Thoracic aorta (tissue), 2 donors: Measurements from ENCODE around the gene SPOCK2. TPM values are rescaled to one million over a fixed set of nuclear protein-coding genes. Genes with fewer than 3 reads are reported as not detected.

Experiments
- ATAC-seq: fragments of 150-250 bp; one replicate; pipeline ENCODE4 v1.8.0; 2017; ENCODE audit warnings: low read depth; ENCODE audit not compliant: insufficient number of reproducible peaks, low FRiP score
- DNase-seq: peaks from one replicate; pipeline ENCODE4 v3.0.0-alpha.2; 2020; ENCODE audit warnings: low spot score
- H3K27ac ChIP-seq, 2 donors: fragments of 200-600 bp; sonication (generic); 1 replicate in 1 of 2; 2 replicates in 1 of 2; pipeline ENCODE4 v1.5.1; 2016; ENCODE audit warnings: mild to moderate bottlenecking in 2 of 2, moderate library complexity in 2 of 2
- H3K27me3 ChIP-seq: fragments of 200-600 bp; sonication (generic); replicated peaks from 2 replicates; pipeline ENCODE4 v1.6.0; 2016; ENCODE audit warnings: mild to moderate bottlenecking; ENCODE audit not compliant: insufficient read depth
- H3K36me3 ChIP-seq: fragments of 200-600 bp; sonication (generic); one replicate; pipeline ENCODE4 v1.5.1; 2016
- H3K4me1 ChIP-seq, 2 donors: fragments of 200-600 bp; sonication (generic); 1 replicate in 1 of 2; 2 replicates in 1 of 2; pipeline versions ENCODE4 v1.5.1 to v1.6.0; 2016; ENCODE audit warnings: low read depth in 2 of 2, mild to moderate bottlenecking in 1 of 2; ENCODE audit not compliant: control insufficient read depth in 1 of 2
- H3K4me3 ChIP-seq: fragments of 200-600 bp; sonication (generic); 2 replicates; pipeline ENCODE4 v1.5.1; 2016; ENCODE audit warnings: mild to moderate bottlenecking
- H3K9me3 ChIP-seq: fragments of 200-600 bp; sonication (generic); 2 replicates; pipeline ENCODE4 v1.5.1; 2016
- CTCF ChIP-seq: fragments of 200-600 bp; sonication (generic); IDR thresholded peaks from one replicate; pipeline ENCODE4 v1.5.1; 2019; ENCODE audit warnings: antibody characterized with exemption
- total RNA-seq, 2 donors: library from RNA; depleted of rRNA; stranded (reverse); fragments of >200 nt; gene quantifications; one replicate each; pipeline versions ENCODE4 v1.1.0 to v1.2.3, GENCODE V29; 2016

Gene SPOCK2
- total RNA-seq, 2 donors from 2014 or later: 3.5 to 13.8 TPM

GRCh38 chr10:72132854-72133253 is 44.5 kb upstream of the SPOCK2 start:
- Histone ChIP-seq H3K36me3 (peaks cover 3% of the 10 kb centered on the region), H3K27ac (no peak overlapping the region), H3K27me3 (no peaks in the 10 kb centered on the region), H3K4me1 (peaks cover 0 to 4% of the 10 kb centered on the region in 2 donors), H3K4me3 (no peak overlapping the region), H3K9me3 (no peaks in the 10 kb centered on the region)
- no peak for TF ChIP-seq CTCF
- DNase-seq: no peak
- no peak for ATAC-seq

DNA sequence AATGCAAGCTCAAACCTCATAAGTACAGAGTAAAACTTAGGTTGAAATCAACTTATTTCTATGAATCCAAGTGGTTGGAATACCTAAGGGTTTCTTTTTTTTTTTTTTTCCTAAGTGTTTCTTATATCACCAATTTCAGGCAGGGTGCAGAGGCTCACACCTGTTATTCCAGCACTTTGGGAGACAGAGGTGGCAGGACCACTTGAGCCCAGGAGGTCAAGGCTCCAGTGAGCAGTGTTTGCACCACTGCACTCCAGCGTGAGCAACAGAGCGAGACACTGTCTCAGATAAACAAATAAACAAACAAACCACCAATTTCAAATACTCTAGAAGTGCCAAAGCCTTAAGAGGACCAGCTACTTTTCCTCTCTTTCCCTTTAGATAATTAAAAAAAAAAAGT is 39.2 kb upstream of the SPOCK2 start:
- Histone ChIP-seq H3K4me3 (no peak overlapping the region), H3K27me3 (no peaks in the 10 kb centered on the region), H3K27ac (no peak overlapping the region), H3K4me1 (peaks cover 10 to 16% of the 10 kb centered on the region in 2 donors), H3K9me3 (no peaks in the 10 kb centered on the region), H3K36me3 (peaks cover 3% of the 10 kb centered on the region)
- ATAC-seq (no peak), DNase-seq (no peak)
- no peak for TF ChIP-seq CTCF

DNA sequence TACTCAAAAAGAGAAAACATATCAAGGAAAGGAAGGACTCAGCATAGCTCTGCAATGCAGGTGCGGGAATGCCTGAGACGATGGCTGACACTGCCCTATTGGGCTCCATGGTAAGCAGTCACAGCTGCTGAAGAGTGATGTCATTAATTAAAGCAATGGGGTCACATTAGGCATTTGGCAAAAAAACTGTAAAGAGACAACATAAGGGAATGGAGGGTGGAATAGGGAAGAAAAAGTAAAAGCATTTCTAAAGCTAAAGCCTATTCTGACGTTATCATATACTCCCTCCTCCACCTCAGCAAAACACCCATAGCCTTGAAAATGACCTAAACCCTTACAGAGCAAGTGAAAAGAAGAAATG is 38.5 kb upstream of the SPOCK2 start:
- Histone ChIP-seq H3K27ac (no peak overlapping the region), H3K4me1 (peaks cover 10 to 16% of the 10 kb centered on the region in 2 donors), H3K27me3 (no peaks in the 10 kb centered on the region), H3K36me3 (no peaks in the 10 kb centered on the region), H3K9me3 (no peaks in the 10 kb centered on the region), H3K4me3 (no peak overlapping the region)
- TF ChIP-seq CTCF: no peak
- no peak for ATAC-seq
- DNase-seq: no peak

DNA sequence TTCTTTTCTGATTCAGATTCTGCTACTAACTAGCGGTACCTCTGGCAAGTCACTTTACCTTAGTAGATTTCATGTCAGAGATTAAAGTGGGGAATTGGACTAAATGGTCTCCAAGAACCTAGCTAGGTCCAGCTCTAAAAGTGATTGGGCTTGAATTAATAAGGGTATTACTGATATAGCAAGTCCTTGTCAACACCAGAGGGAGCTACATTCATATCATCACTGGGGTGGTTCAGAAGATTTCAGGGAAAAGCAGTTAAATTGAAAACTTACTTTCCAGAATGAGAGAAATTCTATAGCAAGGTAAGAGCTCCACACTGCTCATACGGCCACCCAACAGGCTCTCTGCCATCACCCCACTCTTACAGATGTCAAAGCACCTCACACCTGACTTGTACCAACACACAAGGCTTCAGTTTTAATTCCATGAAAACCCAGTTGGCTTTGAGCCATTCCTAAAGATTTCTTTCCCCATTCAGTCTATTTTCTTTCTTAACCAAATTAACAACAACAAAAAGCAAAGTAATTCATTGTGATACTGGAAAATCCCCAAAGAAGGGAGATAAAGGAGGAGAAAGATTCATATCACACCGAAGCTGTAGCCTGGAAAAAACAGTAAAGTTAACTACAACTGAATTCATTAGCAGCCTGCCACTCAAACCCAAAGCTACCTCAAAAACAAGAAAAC is 38.0 kb upstream of the SPOCK2 start:
- no peak for TF ChIP-seq CTCF
- no peak for ATAC-seq

GRCh38 chr10:72124989-72125388 is 36.6 kb upstream of the SPOCK2 start:
- H3K4me1 ChIP-seq: peaks cover 10 to 16% of the 10 kb centered on the region in 2 donors
- H3K27me3 ChIP-seq: no peaks in the 10 kb centered on the region
- peak overlapping the region; percentile 51 to 73 for H3K27ac ChIP-seq
- TF ChIP-seq CTCF: no peak
- no peaks in the 10 kb centered on the region for H3K36me3 ChIP-seq
- ATAC-seq: no peak
- H3K9me3 ChIP-seq: no peaks in the 10 kb centered on the region
- DNase-seq: no peak
- no peak overlapping the region for H3K4me3 ChIP-seq

More for the DNA sequence above, 38.0 kb upstream of the SPOCK2 start:
- Histone ChIP-seq H3K27ac (no peak overlapping the region), H3K9me3 (no peaks in the 10 kb centered on the region), H3K4me1 (peaks cover 10 to 16% of the 10 kb centered on the region in 2 donors), H3K36me3 (no peaks in the 10 kb centered on the region), H3K4me3 (no peak overlapping the region), H3K27me3 (no peaks in the 10 kb centered on the region)
- DNase-seq: no peak
